K562 (cell line): Measurements from ENCODE around the gene TP73. TPM values are rescaled to one million over a fixed set of nuclear protein-coding genes. Genes with fewer than 3 reads are reported as not detected.

Experiments
- ARID2 ChIP-seq: fragments of 450-650 bp; IDR thresholded peaks from 2 replicates; pipeline ENCODE4 v1.6.1; 2017; ENCODE audit warnings: antibody characterized with exemption, mild to moderate bottlenecking
- CTCF ChIP-seq, 3 experiments: IDR thresholded peaks in 2 of 3; conservative IDR thresholded peaks in 1 of 3; 2 replicates each; pipeline ENCODE4 v1.5.1; 2011 to 2012; ENCODE audit warnings: low read length in 3 of 3, mild to moderate bottlenecking in 3 of 3, control low read depth in 2 of 3, improper control_type of control experiment in 1 of 3, inconsistent platforms in 1 of 3, low read depth in 1 of 3, mixed read lengths in 1 of 3, moderate library complexity in 1 of 3; ENCODE audit not compliant: insufficient read depth in 2 of 3
- JUND ChIP-seq, 2 experiments: IDR thresholded peaks; 2 replicates in 1 of 2; 3 replicates in 1 of 2; pipeline ENCODE4 v1.6.1; 2011; ENCODE audit warnings: borderline replicate concordance in 2 of 2, low read depth in 2 of 2, low read length in 2 of 2, improper control_type of control experiment in 1 of 2, missing biosample characterization in 1 of 2, missing genetic modification characterization in 1 of 2, missing genetic modification reagents in 1 of 2
- MTF1 ChIP-seq: fragments of 250-450 bp; sonication (Bioruptor Pico); IDR thresholded peaks from 2 replicates; pipeline ENCODE4 v1.9.0; 2021; ENCODE audit warnings: moderate library complexity, mild to moderate bottlenecking, inconsistent platforms, borderline replicate concordance
- MYNN ChIP-seq, 2 experiments: sonication (generic); formaldehyde crosslinking in 1 of 2; IDR thresholded peaks; 2 replicates each; pipeline versions ENCODE4 v1.5.0 to v1.6.1; 2016 to 2020; ENCODE audit warnings: antibody characterized with exemption in 1 of 2, missing genetic modification reagents in 1 of 2
- NR3C1 ChIP-seq: sonication (generic); formaldehyde crosslinking; IDR thresholded peaks from 2 replicates; pipeline ENCODE4 v1.8.1; 2022; ENCODE audit warnings: missing genetic modification reagents
- RAD21 ChIP-seq, 2 experiments: fragments of 250-450 bp in 1 of 2; fragments of 450-650 bp in 1 of 2; sonication (Bioruptor Pico) in 1 of 2; formaldehyde crosslinking in 1 of 2; IDR thresholded peaks in 1 of 2; conservative IDR thresholded peaks in 1 of 2; 2 replicates each; pipeline versions ENCODE4 v1.4.0 to v1.8.0; 2020 to 2022; ENCODE audit warnings: mild to moderate bottlenecking in 2 of 2, moderate library complexity in 1 of 2
- SAFB2 ChIP-seq: fragments of 200-400 bp; formaldehyde crosslinking; IDR thresholded peaks from 2 replicates; pipeline ENCODE4 v1.6.1; 2018; ENCODE audit warnings: borderline replicate concordance, low read length, low read depth, moderate library complexity; ENCODE audit not compliant: severe bottlenecking
- SOX6 ChIP-seq: fragments of 450-650 bp; IDR thresholded peaks from 2 replicates; pipeline ENCODE4 v1.6.1; 2014; ENCODE audit warnings: mild to moderate bottlenecking
- SREBF1 ChIP-seq: fragments of 150-350 bp; IDR thresholded peaks from 2 replicates; pipeline ENCODE4 v1.6.1; 2014; ENCODE audit warnings: antibody characterized with exemption, low read depth, low read length, borderline replicate concordance
- TEAD4 ChIP-seq, 2 experiments: sonication (generic) in 1 of 2; formaldehyde crosslinking in 1 of 2; IDR thresholded peaks; 2 replicates each; pipeline versions ENCODE4 v1.6.1 to v1.8.0; 2012 to 2022; ENCODE audit warnings: borderline replicate concordance in 1 of 2, inconsistent platforms in 1 of 2, low read length in 1 of 2, mild to moderate bottlenecking in 1 of 2, missing genetic modification reagents in 1 of 2
- ZBTB33 ChIP-seq: sonication (generic); formaldehyde crosslinking; IDR thresholded peaks from 2 replicates; pipeline ENCODE4 v1.8.1; 2023; ENCODE audit warnings: mild to moderate bottlenecking, missing genetic modification reagents
- ZC3H4 ChIP-seq: sonication (generic); formaldehyde crosslinking; IDR thresholded peaks from 2 replicates; pipeline ENCODE4 v1.9.0; 2021; ENCODE audit warnings: missing genetic modification reagents, borderline replicate concordance
- ZMIZ1 ChIP-seq, 2 experiments: fragments of 150-350 bp in 1 of 2; IDR thresholded peaks; 2 replicates each; pipeline ENCODE4 v1.6.1; 2012 to 2016; ENCODE audit warnings: low read depth in 2 of 2, low read length in 2 of 2, mild to moderate bottlenecking in 1 of 2, moderate library complexity in 1 of 2
- ZNF384 ChIP-seq: IDR thresholded peaks from 2 replicates; pipeline ENCODE4 v1.6.1; 2012; ENCODE audit warnings: low read depth, low read length, improper control_type of control experiment
- polyA plus RNA-seq, 8 experiments: library from polyadenylated mRNA; depleted of rRNA in 4 of 8; stranded (reverse) in 5 of 8; unstranded in 3 of 8; fragments of >200 nt; fragmentation: Nextera tagmentation in 2 of 8; fragmentation: Illumina TruSeq in 1 of 8; extraction: Ambion mirVana in 2 of 8; extraction: Trizol in 1 of 8; gene quantifications; 2 replicates each; pipeline versions ENCODE4 v1.2.1 to v1.2.3, GENCODE V29; 2011 to 2014; ENCODE audit warnings: inconsistent platforms in 1 of 8, missing spikeins in 1 of 8
- total RNA-seq, 7 experiments: library from RNA; depleted of rRNA in 6 of 7; stranded (reverse); fragments of >200 nt in 6 of 7; fragmentation: Illumina TruSeq in 2 of 7; extraction: Trizol in 2 of 7; gene quantifications; 2 replicates each; pipeline versions ENCODE4 v1.2.1 to v1.2.3, GENCODE V29; 2011 to 2021; ENCODE audit warnings: low replicate concordance in 1 of 7

Gene TP73
- total and polyA plus RNA-seq, 9 of the 15 experiments (the other 6 are each of a cell fraction or from before 2014, with no cell fraction given) = 0.07 to 1.6 (median 0.40) TPM; not detected in 2

GRCh38 chr1:3785456-3786157, 133.3 kb downstream of the TP73 start (continued):
- no peak for TF ChIP-seq ZMIZ1 (IDR thresholded peaks at IDR 0.05; ENCODE audit: low read depth in 2 of 2, low read length in 2 of 2)
- TF ChIP-seq JUND (IDR thresholded peaks at IDR 0.05; ENCODE audit: borderline replicate concordance, low read depth, low read length) = peak; percentile 28; the same call in 1 of the 2 replicates
- TF ChIP-seq JUND (tag; IDR thresholded peaks at IDR 0.05; ENCODE audit: borderline replicate concordance, low read depth, low read length) = no peak; the same call in 2 of the 3 replicates
- TF ChIP-seq ZNF384 = peak; percentile 67; the same call in 1 of the 2 replicates
- no peak for TF ChIP-seq TEAD4 (IDR thresholded peaks at IDR 0.05; ENCODE audit: low read length)
- no peak for TF ChIP-seq TEAD4 (CRISPR knock-in tag; IDR thresholded peaks at IDR 0.05; ENCODE audit: borderline replicate concordance)
- 0 out of 2 replicates have a peak, but pooled peaks have one; percentile 25 for TF ChIP-seq MYNN (IDR thresholded peaks at IDR 0.05)
- TF ChIP-seq MYNN (CRISPR knock-in tag; IDR thresholded peaks at IDR 0.05) = no peak
- TF ChIP-seq MTF1 (CRISPR knock-in tag) = no peak
- TF ChIP-seq SREBF1 = no peak
- no peak for TF ChIP-seq SOX6
- TF ChIP-seq ZC3H4 = no peak
- no peak for TF ChIP-seq NR3C1 (CRISPR knock-in tag)
- TF ChIP-seq ARID2 = 0 out of 2 replicates have a peak, but pooled peaks have one; percentile 30
- TF ChIP-seq ZBTB33 = peak; percentile 84
- peak; percentile 88 to 96 (median 91) for TF ChIP-seq CTCF (IDR thresholded peaks at IDR 0.05 in 2 of 3, conservative IDR thresholded peaks at IDR 0.05 in 1 of 3; ENCODE audit: insufficient read depth in 2 of 3, low read depth in 1 of 3, low read length in 3 of 3)
- TF ChIP-seq SAFB2 = no peak
- peak; percentile 64 to 87 for TF ChIP-seq RAD21 (CRISPR knock-in tag; conservative IDR thresholded peaks at IDR 0.05 in 1 of 2, IDR thresholded peaks at IDR 0.05 in 1 of 2)
